IMR-90 (cell line): ENCODE results near the gene TBCD.

Source experiments
- CEBPB ChIP-seq: IDR thresholded peaks from 2 replicates; pipeline ENCODE4 v1.6.1; 2012; ENCODE audit warnings: low read depth, low read length, improper control_type of control experiment
- NFE2L2 ChIP-seq: fragments of 150-350 bp; IDR thresholded peaks from 2 replicates; pipeline ENCODE4 v1.6.1; 2016; ENCODE audit warnings: low read depth, mild to moderate bottlenecking, low read length
- POLR2A ChIP-seq: IDR thresholded peaks from 2 replicates; pipeline ENCODE4 v1.6.1; 2012; ENCODE audit warnings: mild to moderate bottlenecking, low read depth, low read length
- TF ChIP-seq, protein P1 (sequence below): conservative IDR thresholded peaks from 2 replicates; pipeline ENCODE4 v1.5.1; 2012; ENCODE audit warnings: mild to moderate bottlenecking, low read depth, low read length, improper control_type of control experiment

DNA sequence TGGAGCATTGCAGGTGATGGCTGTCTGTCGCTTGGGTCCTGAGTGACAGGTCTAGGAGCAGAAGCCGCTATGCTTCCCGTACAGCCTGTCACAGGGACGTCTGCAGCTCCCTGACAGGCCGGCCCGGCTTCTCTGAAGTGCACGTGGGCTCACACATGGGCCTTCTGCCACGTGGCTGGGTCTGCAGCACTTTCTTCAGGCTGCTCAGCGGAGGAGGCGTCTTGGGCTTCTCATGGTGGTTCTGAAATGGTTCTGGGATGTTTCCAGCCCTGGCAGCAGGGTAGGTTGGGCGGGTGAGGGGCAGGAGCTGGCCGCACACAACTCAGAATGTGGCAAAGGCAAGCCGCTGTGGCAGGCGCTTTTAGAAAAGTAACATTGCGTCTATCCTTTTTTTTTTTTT is 168.3 kb downstream of the TBCD start:
- TF ChIP-seq CEBPB = no peak
- TF ChIP-seq, protein P1, sequence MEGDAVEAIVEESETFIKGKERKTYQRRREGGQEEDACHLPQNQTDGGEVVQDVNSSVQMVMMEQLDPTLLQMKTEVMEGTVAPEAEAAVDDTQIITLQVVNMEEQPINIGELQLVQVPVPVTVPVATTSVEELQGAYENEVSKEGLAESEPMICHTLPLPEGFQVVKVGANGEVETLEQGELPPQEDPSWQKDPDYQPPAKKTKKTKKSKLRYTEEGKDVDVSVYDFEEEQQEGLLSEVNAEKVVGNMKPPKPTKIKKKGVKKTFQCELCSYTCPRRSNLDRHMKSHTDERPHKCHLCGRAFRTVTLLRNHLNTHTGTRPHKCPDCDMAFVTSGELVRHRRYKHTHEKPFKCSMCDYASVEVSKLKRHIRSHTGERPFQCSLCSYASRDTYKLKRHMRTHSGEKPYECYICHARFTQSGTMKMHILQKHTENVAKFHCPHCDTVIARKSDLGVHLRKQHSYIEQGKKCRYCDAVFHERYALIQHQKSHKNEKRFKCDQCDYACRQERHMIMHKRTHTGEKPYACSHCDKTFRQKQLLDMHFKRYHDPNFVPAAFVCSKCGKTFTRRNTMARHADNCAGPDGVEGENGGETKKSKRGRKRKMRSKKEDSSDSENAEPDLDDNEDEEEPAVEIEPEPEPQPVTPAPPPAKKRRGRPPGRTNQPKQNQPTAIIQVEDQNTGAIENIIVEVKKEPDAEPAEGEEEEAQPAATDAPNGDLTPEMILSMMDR = no peak
- no peak for TF ChIP-seq POLR2A
- TF ChIP-seq NFE2L2 = no peak
